Activated CD4-positive, alpha-beta T cell treated with anti-CD3 and anti-CD28 coated beads, Interleukin-2, Interleukin-6, amounts not matched to agents 100 ng/mL and 50 ng/mL, durations not matched to agents 16 hours and 8 hours (primary cell): ENCODE results near the gene TBCD.

Experiments
- DNase-seq: peaks from one replicate; pipeline ENCODE4 v3.0.0-alpha.2; 2020

The TBCD gene

DNA sequence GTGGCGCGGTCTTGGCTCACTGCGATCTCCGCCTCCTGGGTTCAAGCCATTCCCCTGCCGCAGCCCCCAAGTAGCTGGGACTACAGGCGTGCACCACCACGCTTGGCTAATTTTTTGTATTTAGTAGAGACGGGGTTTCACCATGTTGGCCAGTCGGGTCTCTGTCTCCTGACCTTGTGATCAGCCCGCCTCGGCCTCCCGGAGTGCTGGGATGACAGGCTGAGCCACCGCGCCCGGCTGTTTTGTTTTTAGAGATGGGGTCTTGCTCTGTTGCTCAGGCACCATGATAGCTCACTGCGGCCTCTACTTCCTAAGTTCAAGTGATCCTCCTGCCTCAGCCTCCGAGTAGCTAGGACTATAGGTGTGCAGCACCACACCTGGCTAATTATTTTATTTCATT lies 60.7 kb downstream of the TBCD start:
- no peak for DNase-seq

DNA sequence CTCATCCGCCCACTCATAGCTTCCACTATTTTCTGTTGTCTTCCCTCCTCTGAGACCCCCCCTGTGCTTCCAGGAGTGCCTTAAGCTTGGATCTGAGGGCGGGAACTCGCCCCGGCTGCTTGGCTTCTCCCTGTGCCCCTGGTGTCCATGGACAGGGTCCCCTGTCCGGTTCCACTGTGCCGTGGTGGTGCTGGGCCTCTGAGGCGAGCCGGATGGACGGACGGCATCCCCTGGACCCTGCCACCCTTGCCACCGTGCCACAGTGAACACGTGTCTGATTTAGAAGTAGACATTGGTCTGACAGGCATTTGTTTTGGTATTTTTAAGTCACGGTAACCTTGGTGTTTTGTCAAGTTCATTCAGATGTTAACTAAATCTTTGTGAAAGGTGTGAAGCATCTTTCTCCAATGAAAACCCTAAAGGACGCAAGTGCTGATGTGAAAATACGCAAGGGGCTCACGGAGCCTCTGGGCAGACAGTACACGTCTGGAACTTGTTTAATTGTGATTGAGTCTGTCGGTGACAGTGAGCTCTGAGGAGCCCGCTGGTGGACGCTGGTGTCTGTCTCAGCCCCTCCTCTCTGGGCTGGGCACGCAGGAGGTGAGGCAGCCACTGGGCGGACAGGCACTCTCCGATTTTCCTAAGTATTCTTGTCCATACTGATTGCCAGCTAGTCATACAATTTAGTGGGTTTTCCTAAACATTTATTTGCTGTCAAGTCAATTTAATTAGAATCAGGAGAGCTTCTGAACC lies 61.6 kb downstream of the TBCD start:
- DNase-seq, result no peak

DNA sequence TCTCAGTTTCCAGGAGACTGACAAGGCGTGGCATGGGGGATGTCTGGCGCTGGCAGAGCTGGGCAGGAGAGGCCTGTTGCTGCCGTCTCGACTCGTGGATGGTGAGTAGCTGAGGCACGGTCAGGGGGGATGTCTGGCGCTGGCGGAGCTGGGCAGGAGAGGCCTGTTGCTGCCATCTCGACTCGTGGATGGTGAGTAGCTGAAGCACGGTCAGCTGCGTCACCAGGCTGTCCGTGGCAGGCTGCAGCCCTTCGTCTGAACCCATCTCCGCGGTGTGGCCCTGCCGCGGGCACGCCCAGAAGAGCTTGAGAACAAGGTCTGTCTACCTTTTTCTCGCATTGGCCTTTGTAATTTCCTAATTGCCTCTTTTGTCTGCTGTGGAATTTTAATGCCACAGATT lies 63.0 kb downstream of the TBCD start:
- no peak for DNase-seq

DNA sequence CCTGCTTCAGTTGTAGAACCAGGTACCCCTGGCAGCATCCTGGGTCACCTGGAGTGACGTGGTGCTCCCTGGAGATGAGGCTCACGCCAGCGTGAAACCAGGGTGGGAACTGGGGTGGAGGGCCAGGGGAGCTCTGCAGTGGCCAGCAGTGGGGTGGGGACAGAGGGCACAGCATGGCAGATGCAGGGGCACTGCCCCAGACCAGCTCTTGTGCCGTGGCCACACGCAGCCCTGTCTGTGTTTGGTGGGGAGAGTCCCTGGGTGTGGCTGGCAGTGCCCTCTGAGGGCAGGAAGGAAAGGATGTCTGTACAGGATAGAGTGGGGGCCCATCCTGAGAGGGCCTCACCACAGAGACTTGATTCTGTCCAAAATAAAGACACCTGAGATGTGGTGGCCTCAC lies 63.5 kb downstream of the TBCD start:
- no peak for DNase-seq

DNA sequence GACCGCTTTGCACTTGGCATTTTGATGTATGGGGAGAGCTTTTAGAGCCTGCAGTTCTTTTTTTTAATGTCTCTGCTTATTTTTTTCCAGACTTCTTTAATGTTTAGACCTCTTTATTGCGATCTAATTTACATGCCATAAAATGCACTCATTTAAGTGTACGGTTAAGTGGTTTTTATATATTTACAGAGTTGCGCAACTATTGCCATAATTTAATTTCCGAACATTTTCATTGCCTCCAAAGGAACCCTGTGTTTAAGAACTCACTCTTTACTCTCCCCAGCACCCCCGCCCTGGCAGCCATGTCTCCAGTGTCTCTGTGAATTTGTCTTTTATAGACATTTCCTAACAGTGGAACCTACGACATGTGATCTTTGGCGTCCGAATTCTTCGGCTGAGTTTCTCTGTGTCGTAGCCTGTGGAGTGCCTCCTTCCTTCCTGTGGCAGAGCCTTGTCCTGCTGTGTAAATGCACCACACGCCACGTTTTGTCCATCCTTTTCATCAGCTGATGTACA lies 64.0 kb downstream of the TBCD start:
- no peak for DNase-seq

DNA sequence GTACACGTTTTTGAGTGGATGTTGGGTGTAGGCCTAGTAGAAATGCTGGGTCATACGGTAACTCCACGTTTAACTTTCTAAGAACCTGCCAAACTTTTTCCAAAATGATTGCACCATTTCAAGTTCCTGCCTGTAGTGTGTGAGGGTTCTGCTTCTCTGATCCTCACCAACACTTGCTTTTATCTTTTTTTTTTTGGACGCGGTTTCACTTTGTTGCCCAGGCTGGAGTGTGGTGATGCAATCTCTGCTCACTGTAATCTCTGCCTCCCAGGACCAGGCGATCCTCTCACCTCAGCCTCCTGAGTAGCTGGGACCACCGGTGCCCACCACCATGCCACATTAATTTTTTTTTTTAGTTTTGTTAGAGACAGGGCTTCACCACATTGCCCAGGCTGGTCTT lies 64.5 kb downstream of the TBCD start:
- no peak for DNase-seq

DNA sequence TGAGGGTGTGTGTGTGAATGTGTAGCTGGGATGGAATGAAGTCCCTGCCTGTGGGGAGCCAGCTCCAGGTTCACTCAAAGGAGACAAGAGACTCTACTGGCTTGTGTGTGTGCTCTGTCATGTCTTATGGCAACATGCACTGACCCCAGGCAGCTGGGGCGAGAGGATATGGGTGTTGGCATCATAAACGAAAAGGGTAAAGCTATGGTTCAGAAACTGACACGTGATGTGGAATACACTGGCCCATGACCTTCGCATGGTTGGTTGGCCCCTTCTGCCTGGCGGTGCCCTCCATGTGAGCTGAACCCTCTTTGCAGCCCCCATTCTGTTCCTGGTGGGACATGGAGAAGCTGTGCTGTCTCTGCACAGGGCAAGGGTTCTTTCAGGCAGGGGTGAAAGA lies 66.1 kb downstream of the TBCD start:
- no peak for DNase-seq

DNA sequence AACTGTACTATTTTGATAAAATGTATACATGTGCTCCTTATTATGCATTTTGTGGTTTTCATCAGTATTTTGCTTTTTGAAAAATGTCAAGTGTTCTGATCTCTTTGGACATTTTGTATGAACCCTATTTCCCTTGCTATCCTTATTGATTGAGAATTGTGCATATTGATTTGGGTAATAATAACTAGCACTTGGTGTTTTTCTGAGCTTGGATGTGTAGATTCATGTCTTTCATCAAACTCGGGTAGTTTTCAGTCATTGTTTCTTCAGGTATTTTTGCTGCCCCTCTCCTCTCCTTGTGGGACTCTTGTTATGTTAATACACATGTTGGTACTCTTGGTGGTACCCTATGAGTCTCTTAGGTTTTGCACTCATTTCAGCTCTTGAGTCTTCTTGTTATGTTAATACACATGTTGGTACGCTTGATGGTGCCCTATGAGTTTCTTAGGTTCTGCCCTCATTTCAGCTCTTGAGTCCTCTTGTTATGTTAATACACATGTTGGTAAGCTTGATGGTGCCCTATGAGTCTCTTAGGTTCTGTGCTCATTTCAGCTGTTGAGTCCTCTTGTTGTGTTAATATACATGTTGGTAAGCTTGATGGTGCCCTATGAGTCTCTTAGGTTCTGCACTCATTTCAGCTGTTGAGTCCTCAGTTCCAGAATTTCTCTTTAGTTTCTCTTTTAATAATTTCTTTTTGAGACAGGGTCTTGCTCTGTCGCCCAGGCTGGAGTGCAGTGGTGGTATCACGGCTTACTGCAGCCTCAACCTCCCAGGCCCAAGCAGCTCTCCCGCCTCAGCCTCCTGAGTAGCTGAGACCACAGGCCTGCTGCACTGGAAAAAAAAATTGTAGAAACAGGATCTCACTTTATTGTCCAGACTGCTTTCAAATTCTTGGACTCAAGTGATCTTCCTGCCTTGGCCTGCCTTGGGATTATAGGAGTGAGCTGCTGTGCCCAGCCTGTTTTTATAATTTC lies 68.7 kb downstream of the TBCD start:
- DNase-seq, result no peak

DNA sequence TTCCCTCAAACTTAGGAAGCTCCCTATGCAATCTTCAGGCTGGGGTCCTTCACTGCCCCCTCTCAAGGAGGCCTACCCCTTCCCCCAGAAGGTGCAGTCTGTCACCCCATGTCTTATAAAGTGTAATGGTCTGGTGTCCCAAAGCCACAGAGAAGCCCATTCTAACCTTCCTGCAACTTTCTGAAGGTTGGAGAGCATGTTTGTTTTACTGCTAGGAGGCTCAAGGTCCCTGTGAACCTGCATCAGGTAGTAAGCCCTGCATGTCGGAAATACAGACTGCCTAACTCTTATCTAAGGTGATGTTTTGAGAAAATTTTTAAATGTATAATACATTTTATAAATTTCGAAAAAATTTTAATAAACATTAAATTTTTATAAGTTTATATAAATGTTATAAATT lies 69.7 kb downstream of the TBCD start:
- no peak for DNase-seq

DNA sequence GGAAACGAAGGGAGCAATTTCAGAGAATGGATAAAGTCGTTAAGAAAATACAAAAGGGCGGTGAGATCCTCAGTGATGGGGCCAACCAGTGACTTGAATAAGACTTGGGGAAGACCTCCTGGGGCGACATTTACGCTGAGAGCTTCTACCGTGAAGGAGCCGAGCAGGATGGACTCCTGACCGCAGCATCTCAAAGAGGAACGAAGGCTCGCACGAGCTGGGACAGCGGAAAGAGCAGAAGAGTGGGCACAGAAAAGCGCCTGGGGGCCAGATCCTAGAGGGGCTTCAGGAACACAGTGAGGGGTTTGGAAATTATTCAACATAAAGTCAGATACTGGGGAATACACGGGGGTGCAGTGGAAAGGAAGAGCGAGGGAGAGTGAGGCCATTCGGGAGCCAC lies 70.4 kb downstream of the TBCD start:
- DNase-seq, result no peak

DNA sequence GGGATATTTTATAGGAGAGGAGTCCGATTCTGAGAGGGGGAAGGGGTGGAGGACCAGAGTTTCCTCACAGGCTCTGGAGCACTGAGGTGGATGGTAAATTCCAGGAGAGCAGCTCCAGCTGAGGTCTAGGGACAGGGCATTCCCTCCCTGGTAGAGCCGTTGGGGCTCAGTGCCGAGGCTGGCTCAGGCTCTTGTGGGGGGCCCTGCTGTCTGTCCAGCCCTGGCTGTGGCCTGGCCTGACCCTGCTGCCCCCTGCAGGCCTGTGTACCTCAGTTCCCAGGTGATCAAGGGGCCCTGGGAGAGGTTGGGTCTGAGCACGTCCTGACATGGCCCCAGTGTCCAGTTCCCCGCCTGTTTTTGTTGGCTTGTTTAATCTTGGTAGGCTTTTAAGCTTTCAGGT lies 71.1 kb downstream of the TBCD start:
- DNase-seq, result no peak

DNA sequence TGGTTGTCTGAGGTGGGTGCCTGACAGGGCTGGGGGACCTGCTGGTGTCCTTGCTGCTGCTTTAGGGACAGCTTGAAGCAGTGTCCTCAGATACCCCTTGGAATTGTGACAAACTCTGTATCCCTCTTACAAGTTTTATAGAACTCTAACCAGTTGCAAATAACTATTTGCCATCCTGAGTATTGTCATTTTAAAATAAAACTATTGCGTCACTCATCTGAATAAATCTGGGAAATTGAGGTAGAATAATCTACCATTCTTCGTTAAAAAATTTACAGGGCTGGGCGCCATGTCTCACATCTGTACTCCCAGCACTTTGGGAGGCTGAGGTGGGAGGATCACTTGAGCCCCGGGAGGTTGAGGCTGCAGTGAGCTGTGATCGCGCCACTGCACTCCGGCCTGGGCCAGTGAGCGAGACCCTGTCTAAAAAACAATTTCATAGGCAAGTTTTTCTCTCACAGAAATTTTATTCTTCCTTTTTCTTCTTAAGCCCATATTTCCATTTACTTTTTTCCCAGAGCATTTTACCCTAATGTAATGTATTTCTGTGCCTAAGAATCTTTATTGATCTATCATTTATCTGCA lies 73.8 kb downstream of the TBCD start:
- DNase-seq, result no peak

DNA sequence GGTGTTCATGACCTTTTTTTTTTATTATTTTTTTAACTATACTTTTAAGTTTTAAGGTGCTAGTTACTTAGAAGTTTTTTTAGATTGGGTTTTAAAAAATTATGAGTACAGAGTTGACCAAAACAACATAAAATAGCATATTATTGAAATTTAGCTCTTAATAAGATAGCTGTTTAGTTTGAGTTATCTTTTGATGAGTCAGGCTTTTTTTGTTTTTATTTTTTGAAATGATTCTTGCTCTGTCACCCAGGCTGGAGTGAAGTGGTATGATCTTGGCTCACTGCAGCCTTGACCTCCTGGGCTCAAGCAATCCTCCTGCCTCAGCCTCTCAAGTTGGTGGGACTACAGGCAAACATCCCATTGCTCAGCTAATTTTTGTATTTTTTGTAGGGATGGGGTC lies 74.3 kb downstream of the TBCD start:
- DNase-seq, result no peak

DNA sequence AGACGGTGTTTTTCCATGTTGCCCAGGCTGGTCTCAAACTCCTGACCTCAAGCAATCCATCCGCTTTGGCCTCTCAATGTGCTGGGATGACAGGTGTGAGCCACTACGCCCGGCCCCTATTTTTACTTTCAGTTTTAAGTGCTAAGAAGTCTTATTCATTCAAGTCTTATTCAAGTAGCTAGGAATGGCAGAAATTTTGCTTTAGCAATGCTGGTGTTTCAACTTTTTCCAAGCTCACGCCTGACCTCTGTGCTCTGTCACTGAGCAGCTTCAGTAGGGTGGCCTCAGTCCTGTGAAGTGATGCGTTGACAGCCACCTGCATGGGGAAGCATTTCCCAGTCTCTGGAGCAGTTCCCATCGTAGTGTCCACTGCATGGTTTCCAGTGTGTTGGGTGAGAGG lies 75.1 kb downstream of the TBCD start:
- DNase-seq, result no peak

DNA sequence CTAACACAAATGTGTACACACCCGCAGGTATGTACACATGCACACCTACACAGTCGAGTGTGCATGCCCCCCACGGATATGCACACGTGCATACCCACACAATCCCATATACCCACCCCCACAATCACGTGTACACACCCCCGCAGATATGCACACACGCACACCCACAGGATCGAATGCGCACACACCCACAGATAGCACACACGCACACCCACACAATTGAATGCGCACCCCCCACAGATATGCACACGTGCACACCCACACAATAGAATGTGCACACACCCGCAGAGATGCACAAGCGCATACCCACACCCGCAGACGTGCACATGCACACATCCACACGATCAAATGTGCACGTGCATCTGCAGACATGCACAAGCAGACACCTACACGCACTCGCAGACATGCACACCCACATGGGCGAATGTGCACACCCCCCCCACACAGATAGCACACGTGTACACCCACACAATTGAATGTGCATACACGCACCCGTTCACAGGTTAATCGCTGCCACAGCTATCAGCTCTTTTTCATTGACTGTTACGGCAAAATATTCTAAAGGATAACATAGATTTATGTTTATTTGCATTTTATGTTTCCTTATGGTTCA lies 77.1 kb downstream of the TBCD start:
- DNase-seq, result no peak

DNA sequence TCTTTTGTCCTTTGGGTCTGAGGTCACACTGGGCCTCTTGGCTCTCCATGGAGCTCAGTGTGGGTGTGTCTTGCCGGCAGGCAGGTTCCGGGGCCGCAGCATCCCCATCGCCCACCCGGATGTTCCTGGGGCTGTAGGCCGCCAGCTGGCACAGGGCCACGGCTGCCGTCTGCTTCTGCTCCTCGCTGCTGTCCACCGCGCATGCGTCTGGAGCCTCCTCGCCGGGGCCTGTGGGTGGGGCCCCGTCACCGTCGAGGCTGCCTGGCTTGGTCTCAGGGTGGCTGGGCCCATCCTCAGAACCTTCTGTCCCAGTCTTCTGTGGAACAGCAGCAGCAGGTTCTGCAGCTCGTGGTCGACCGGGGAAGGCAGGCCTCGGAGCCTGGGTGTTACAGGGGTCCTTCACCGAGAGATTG lies 78.4 kb downstream of the TBCD start:
- DNase-seq, result no peak

DNA sequence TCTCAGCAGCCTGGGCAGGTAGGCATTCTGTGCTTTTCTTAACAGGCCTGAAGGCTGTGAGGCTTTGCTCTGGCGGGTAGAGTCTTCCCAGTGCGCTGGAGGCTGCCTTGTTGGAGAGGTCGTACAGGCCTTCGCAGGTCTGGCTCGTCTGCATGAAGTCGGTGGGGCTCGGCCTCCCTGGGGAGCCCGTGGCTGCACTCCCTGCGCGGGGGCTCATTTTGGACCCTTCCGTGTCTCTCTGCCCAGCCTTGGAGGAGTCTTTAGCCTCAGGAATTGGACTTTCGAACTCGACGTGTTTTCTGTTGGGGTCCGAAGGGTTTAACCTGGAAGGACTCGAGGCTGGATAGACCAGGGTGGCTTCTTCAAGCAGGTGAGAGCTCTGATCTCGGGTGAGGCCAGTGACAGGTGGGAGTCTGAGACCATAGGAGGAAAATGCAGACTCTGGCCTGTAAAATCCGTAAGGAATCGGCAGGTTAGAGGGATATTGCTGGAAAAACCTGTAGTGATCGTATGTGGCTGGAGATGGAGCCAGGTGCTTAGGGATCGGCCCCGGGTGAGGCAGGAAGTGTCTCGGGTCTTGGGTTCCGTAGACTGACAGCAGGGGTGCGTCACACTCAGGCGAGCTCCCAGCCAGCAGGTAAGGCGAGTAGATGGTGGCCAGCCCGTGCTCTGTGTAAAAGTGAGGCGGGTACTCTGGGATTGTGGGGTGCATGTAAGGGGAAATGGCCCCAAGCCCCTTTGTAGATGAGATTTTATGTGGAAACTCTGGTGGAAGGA lies 79.4 kb downstream of the TBCD start:
- DNase-seq, result no peak

DNA sequence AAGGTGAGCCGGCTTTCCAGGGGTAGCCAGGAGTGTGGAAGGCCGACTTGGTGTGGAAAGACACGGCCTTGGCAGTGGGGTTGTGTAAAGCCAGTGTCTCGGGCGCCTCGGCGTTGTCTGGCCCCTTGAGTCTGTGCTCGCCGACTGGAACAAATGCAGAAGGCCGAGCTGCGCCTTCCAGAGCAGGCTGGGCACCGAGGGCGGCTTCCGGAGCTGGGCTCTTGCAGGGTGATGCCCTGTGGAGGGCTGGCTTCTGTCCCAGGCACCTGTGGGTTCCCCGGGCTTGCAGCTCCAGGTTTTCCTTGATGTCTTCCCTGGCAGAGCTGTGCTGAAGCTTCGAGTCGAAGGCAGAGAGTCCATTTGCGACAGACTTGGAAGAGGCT lies 79.9 kb downstream of the TBCD start:
- DNase-seq, result no peak

DNA sequence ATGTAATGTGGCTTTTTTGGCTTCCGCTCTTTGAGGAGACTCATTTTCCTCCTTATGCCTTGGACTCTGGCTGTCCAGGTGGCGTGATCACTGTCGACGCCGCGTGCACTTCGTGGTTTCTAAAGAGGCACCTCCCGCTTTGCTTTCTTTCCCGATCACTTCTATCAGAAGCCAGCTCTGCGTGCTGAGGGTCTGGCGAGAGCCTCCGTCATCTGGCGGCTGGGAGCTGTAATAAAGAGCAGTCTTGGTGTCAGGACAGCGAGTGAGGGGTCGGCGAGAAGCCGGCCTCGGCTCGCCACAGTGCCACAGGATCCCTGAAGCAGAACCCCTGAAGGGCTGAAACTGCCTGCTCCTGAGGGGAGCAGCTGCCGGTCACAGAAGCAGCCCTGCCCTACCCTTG lies 80.5 kb downstream of the TBCD start:
- no peak for DNase-seq

DNA sequence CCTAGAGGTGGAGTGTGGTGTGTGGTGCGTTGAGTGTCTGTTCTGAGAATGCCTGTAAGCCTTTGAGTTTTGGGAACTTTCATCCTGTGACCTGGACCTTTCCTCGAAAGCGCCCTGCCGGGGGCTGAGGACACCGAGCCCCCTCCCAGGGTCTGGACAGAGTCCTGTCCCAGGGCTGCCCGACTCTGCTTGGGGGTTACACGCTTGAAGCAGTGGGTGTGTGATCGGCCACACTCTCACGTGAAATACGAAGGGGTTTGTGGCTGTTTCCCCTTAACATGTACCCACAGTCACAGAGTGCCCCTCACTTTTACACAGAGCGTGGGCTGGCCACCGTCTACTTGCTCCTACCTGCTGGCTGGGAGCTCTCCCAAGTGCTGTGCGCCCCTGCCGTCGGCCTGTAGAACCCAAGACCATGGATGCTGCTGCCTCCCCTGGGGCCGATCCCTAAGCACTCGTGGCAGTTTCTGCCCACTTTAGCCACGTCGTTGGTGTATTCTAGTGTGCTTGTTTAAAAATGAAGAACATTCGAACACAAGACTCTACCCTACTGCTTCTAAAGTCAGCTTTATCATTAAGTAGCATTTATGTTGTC lies 81.1 kb downstream of the TBCD start:
- no peak for DNase-seq

DNA sequence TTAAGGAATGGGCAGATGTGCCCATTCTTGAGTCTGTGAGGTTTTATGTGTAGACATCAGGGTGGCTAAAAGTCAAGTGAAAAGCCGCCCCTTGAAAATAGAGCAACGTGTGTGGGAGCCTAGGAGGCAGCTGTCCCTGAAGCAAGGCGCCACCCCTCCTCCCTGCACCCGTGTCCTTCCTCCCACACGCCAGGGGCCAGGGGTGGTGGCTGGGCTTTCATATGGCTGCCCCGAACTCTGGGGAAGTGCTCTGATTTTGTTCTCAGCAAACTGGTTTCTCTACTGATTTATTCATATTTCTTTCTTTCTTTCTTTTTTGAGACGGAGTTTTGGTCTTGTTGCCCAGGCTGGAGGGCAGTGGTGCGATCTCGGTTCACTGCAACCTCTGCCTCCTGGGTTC lies 83.3 kb downstream of the TBCD start:
- no peak for DNase-seq
